Upper lobe of right lung (tissue), 1 donor: Measurements from ENCODE around the gene NRARP. TPM values are rescaled to one million over a fixed set of nuclear protein-coding genes. Genes with fewer than 3 reads are reported as not detected.

Experiments used
- ATAC-seq: fragments of 200-7000 bp; cut with Tn5 transposase; one replicate; pipeline ENCODE4 v1.9.1; 2020; ENCODE audit warnings: mild to moderate bottlenecking, moderate library complexity
- DNase-seq: peaks from one replicate; pipeline ENCODE4 v3.0.0-alpha.2; 2020
- H3K27ac ChIP-seq: fragments of 200-600 bp; one replicate; pipeline ENCODE4 v1.8.0; 2022
- H3K27me3 ChIP-seq: fragments of 200-600 bp; one replicate; pipeline ENCODE4 v1.8.0; 2022; ENCODE audit warnings: mild to moderate bottlenecking
- H3K36me3 ChIP-seq: fragments of 200-600 bp; one replicate; pipeline ENCODE4 v1.8.0; 2022
- H3K4me1 ChIP-seq: fragments of 200-600 bp; one replicate; pipeline ENCODE4 v1.8.0; 2022
- H3K4me3 ChIP-seq: fragments of 200-600 bp; one replicate; pipeline ENCODE4 v1.8.0; 2022; ENCODE audit warnings: mild to moderate bottlenecking
- H3K9me3 ChIP-seq: fragments of 200-600 bp; one replicate; pipeline ENCODE4 v1.8.0; 2022
- intact Hi-C: fragments of 100-400 bp; cut with DNase I; formaldehyde crosslinking; loops from one replicate; pipeline ENCODE4 v1.11.0; 2022
- total RNA-seq: library from RNA; stranded (reverse); fragmentation: NEBNext Ultra II Directional; extraction: Animal tissue kit (Norgen Biotek cat#: 25700); gene quantifications from one replicate; pipeline ENCODE4 v1.2.1, GENCODE V29; 2021
- TF ChIP-seq, protein P1 (sequence below): fragments of 200-600 bp; IDR thresholded peaks from one replicate; pipeline ENCODE4 v1.8.0; 2022; ENCODE audit warnings: antibody characterized with exemption
- donor health status: DM: no; HTN: yes; CAD: no; lungs with severe emphysema.

Gene NRARP
- total RNA-seq, 1 donor from 2014 or later: 21.5 TPM

DNA sequence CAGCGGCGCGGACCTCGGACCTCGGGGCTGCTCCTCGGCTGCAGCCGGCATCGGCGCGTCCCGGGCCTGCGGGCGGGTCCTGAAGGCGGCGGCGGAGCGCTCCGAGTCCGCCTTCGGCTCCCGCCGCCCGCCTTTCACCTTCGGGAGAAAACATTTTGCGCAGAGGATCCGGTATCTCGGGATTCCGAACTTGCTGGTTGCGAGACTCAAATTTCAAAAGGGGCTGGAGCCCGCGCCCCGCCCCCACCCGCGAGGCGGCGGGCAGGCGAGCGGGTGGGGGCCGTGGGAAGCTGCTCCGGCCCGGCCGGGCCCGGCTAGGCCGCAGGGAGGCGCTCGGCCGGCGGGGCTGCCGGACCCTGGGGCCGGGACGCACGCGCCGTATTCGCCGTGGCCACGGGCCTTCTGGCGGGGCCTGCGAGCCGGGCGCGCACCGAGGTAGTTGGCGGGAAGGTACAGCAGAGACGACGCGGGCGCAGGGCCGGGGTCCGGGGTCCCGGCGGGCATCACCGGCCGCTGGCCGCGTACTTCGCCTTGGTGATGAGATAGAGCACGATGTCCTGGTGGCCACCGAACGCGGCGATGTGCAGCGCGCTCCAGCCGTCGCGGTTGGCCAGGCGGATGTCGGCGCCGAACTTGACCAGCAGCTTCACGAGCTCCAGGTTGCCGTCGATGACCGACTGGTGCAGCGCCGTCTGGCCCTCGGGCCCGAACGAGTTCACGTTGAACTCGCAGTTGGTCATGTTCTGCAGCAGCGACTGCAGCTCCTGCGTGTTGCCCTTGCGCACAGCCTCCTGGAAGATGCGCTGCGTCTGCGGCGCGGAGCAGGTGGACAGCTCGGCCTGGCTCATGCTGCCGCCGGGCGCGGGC lies 757 bp downstream of the NRARP start:
- DNase-seq (peak; percentile 77), ATAC-seq (peak; percentile 10)
- H3K27ac ChIP-seq: peak overlapping the region; percentile 60
- TF ChIP-seq, protein P1, sequence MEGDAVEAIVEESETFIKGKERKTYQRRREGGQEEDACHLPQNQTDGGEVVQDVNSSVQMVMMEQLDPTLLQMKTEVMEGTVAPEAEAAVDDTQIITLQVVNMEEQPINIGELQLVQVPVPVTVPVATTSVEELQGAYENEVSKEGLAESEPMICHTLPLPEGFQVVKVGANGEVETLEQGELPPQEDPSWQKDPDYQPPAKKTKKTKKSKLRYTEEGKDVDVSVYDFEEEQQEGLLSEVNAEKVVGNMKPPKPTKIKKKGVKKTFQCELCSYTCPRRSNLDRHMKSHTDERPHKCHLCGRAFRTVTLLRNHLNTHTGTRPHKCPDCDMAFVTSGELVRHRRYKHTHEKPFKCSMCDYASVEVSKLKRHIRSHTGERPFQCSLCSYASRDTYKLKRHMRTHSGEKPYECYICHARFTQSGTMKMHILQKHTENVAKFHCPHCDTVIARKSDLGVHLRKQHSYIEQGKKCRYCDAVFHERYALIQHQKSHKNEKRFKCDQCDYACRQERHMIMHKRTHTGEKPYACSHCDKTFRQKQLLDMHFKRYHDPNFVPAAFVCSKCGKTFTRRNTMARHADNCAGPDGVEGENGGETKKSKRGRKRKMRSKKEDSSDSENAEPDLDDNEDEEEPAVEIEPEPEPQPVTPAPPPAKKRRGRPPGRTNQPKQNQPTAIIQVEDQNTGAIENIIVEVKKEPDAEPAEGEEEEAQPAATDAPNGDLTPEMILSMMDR: no peak
- no peaks in the 10 kb centered on the region for H3K9me3 ChIP-seq
- no peaks in the 10 kb centered on the region for H3K36me3 ChIP-seq
- peak overlapping the region; percentile 55 for H3K4me3 ChIP-seq
- H3K27me3 ChIP-seq: peaks cover 26% of the 10 kb centered on the region
- H3K4me1 ChIP-seq: peaks cover 49% of the 10 kb centered on the region
- intact Hi-C loops: no loop called here

DNA sequence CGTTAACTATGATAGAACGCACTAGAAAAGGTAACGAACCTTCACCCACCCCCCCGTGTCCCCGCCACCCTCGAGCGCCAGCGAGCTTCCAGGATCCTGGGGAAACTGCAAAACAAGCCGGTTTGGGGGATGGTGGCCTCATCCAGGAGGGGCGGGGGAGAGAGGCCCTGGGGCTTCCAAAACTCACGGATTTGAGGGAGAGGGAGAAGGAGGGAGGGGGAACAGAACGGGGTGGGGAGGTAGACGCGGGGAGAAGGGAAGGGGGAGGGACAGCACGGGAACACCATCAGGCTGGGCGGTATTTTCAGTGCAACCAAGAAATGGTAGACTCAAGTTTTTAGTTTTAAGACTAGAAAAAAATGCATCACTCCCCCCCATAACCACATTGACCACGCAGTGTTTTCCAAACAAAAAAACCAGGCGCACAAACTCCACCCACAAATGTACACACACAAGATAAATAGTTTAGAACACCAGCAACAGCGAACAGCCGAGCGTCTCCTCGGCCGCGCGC lies 1.4 kb downstream of the NRARP start:
- Histone ChIP-seq H3K36me3 (no peaks in the 10 kb centered on the region), H3K27me3 (peaks cover 30% of the 10 kb centered on the region), H3K27ac (peak overlapping the region; percentile 32), H3K4me3 (peak overlapping the region; percentile 55), H3K9me3 (no peaks in the 10 kb centered on the region), H3K4me1 (peaks cover 42% of the 10 kb centered on the region)
- DNase-seq (no peak), ATAC-seq (no peak)
- intact Hi-C loops: no loop called here
- TF ChIP-seq, protein P1: no peak

DNA sequence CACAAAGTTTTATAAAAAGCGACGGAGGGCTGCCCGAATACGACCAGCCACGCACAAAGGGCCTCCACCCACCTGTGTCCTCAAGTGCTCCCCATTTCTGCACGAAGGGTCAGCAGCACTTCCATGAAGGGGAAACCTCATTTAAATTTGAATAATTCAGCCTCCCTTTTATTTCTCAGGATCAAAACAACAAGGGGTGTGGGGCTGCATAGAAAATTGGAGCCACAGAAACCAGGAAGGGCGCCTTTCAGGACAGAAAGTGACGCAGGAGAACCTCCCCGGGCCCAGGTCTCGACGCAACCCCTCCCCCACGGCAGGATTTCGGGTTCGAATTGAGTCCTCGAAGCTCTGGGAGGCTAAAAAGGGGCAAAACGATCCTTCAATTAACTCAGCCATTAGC lies 2.1 kb downstream of the NRARP start:
- H3K4me1 ChIP-seq: peaks cover 39% of the 10 kb centered on the region
- no peak for DNase-seq
- H3K27me3 ChIP-seq: peaks cover 30% of the 10 kb centered on the region
- TF ChIP-seq, protein P1: no peak
- no peak for ATAC-seq
- H3K36me3 ChIP-seq: no peaks in the 10 kb centered on the region
- H3K9me3 ChIP-seq: no peaks in the 10 kb centered on the region
- H3K4me3 ChIP-seq: peak overlapping the region; percentile 55
- H3K27ac ChIP-seq: peak overlapping the region; percentile 32
- intact Hi-C loops: loop anchor here (10.0 kb wide), 1 partner anchor 105 kb away; no protein-coding TSS in a partner anchor

DNA sequence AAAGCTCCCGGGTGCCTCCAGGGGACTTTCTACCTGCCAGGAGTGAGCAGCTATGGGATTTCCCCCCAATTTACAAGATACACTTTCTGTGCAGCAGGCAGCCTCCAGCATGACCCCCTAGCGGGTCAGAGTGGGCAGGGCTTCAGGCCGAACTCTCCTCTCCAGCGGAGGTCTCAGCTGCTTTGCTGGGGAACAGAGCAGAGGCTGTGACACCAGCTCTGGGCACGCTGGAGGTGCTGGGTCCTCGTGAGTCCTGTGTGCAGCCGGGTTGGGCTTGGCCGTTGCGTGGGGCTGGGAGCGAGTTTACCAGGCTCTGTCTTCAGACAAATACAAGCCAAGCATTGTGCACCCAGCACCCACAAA lies 2.9 kb downstream of the NRARP start:
- Histone ChIP-seq H3K36me3 (no peaks in the 10 kb centered on the region), H3K4me3 (peak overlapping the region; percentile 55), H3K4me1 (peaks cover 39% of the 10 kb centered on the region), H3K27me3 (peaks cover 30% of the 10 kb centered on the region), H3K27ac (no peak overlapping the region), H3K9me3 (no peaks in the 10 kb centered on the region)
- ATAC-seq (no peak), DNase-seq (no peak)
- TF ChIP-seq, protein P1: no peak
- intact Hi-C loops: loop anchor here (10.0 kb wide), 1 partner anchor 106 kb away; no protein-coding TSS in a partner anchor

DNA sequence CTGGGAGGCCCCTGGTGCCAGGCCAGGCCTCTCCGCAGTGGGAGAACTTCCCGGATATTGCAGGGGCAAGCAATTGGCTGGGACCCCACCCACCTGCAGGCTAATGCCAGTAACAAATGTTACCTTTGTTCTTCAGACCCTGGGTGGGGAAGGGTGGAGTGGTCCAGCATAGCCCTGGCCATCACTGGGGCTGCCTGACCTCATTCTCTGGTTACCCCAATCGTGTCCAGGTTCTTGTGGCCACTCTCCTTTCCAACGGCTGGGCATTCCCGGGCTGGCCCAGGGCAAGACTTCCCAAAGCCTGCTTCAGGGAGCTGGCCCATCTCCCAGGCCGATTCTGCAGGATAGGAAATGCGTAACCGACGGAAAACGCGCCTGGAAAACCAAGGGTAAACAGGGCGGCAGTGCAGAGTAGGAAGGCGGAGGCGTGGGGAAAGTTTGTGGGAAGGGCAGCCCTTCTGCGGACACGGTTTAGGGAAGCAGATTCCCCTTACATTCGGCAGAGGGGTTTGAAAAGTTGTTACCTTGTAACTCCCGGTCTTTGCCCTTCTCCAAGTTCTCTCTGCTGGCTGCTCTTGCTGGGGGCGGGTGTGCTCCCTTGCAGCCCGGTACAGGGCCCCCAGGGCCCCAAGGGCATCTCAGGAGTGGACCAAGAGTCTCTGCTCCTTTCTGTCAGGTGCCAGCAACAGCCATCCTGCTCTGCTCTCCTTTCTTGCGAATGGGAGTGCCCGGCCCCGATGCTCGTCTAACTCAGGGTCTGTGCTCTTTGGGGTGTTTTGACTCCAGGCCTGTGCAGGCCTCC lies 3.5 kb downstream of the NRARP start:
- ATAC-seq (no peak), DNase-seq (peak; percentile 64)
- intact Hi-C loops: loop anchor here (10.0 kb wide), 1 partner anchor 106 kb away; no protein-coding TSS in a partner anchor
- peaks cover 30% of the 10 kb centered on the region for H3K27me3 ChIP-seq
- H3K4me3 ChIP-seq: peak overlapping the region; percentile 55
- no peaks in the 10 kb centered on the region for H3K9me3 ChIP-seq
- no peaks in the 10 kb centered on the region for H3K36me3 ChIP-seq
- peaks cover 34% of the 10 kb centered on the region for H3K4me1 ChIP-seq
- TF ChIP-seq, protein P1: no peak
- H3K27ac ChIP-seq: peak overlapping the region; percentile 30
